Measurements from ENCODE around the gene PPP1R3D.

PPP1R3D gene

GRCh38 chr20:59948212-59948611, 8.1 kb upstream of the PPP1R3D start:
- DNase-seq = peak in 1 of 4 experiments; percentile 31

- peak in 2 of 4 experiments; percentile 44 to 47 for DNase-seq
These were observed 7.3 kb upstream of the PPP1R3D start for GRCh38 chr20:59947376-59947775.

GRCh38 chr20:59945731-59946130, 5.6 kb upstream of the PPP1R3D start:
- no peak for DNase-seq

- no peak for DNase-seq
These were observed 5.1 kb upstream of the PPP1R3D start for GRCh38 chr20:59945175-59945574.

GRCh38 chr20:59944726-59945125, 4.6 kb upstream of the PPP1R3D start:
- DNase-seq = no peak

- DNase-seq = peak in 1 of 4 experiments; percentile 31
These were observed 2.1 kb upstream of the PPP1R3D start for GRCh38 chr20:59942245-59942644.

- DNase-seq = no peak
These were observed 820 bp upstream of the PPP1R3D start for GRCh38 chr20:59940956-59941294.

- peak; percentile 31 to 71 (median 48) for DNase-seq
These were observed 301 bp downstream of the PPP1R3D start for GRCh38 chr20:59939879-59940128.

GRCh38 chr20:59939052-59939878, 840 bp downstream of the PPP1R3D start:
- DNase-seq = no peak

GRCh38 chr20:59938696-59939051, 1.4 kb downstream of the PPP1R3D start:
- no peak for DNase-seq

GRCh38 chr20:59938221-59938620, 1.9 kb downstream of the PPP1R3D start:
- no peak for DNase-seq

GRCh38 chr20:59937150-59937549, 3.0 kb downstream of the PPP1R3D start:
- DNase-seq = peak in 2 of 4 experiments; percentile 23 to 26

GRCh38 chr20:59936409-59936808, 3.7 kb downstream of the PPP1R3D start:
- peak in 1 of 4 experiments; percentile 5 for DNase-seq

GRCh38 chr20:59935457-59936185, 4.5 kb downstream of the PPP1R3D start:
- no peak for DNase-seq

GRCh38 chr20:59933849-59934585, 6.1 kb downstream of the PPP1R3D start:
- DNase-seq = peak; percentile 75 to 93 (median 88)

GRCh38 chr20:59933296-59933848, 6.7 kb downstream of the PPP1R3D start, which contains the start of gene SYCP2:
Gene SYCP2 (minus strand): TSS chr20:59933637. CDS start chr20:59922413, 11,224 bp downstream.
- DNase-seq = peak in 3 of 4 experiments; percentile 9 to 47 (median 46)

GRCh38 chr20:59932616-59933295, 7.3 kb downstream of the PPP1R3D start:
- no peak for DNase-seq

- DNase-seq = no peak
These were observed 8.4 kb downstream of the PPP1R3D start for GRCh38 chr20:59931511-59932312.

- DNase-seq = no peak
These were observed 14.2 kb downstream of the PPP1R3D start for GRCh38 chr20:59925899-59926298.

- DNase-seq = no peak
These were observed 14.7 kb downstream of the PPP1R3D start for GRCh38 chr20:59925359-59925758.

- DNase-seq = no peak
These were observed 16.6 kb downstream of the PPP1R3D start for GRCh38 chr20:59923514-59923913.

- no peak for DNase-seq
These were observed 19.2 kb downstream of the PPP1R3D start for GRCh38 chr20:59920944-59921343.
